ENCODE results near the gene ESRRB.

GRCh38 chr14:76456891-76457586 is 81.1 kb downstream of the ESRRB start:
- TF ChIP-seq CTCF (IDR thresholded peaks at IDR 0.05) = no peak
- TF ChIP-seq POLR2A (IDR thresholded peaks at IDR 0.05) = no peak
- TF ChIP-seq EP300 (IDR thresholded peaks at IDR 0.05) = no peak

Measured in ovary (tissue), 3 donors.